KBM-7 (cell line): Measurements from ENCODE around the gene PHKA2.
"Not testable (repeated sequence)": the region's sequence is repeated elsewhere in the genome, so short reads cannot be mapped to it uniquely, and the experiment has no call there.

ENCODE experiments used
- DNase-seq: peaks from one replicate; pipeline ENCODE4 v3.0.0-alpha.2; 2015
- in situ Hi-C: fragments of 300-500 bp; cut with MboI; formaldehyde crosslinking; loops from 2 replicates; pipeline ENCODE4 v1.14.3; 2020; ENCODE audit warnings: low sequenced_read_pairs, low pct_unique_long_range_greater_than_20kb, mixed read lengths

Gene PHKA2

DNA sequence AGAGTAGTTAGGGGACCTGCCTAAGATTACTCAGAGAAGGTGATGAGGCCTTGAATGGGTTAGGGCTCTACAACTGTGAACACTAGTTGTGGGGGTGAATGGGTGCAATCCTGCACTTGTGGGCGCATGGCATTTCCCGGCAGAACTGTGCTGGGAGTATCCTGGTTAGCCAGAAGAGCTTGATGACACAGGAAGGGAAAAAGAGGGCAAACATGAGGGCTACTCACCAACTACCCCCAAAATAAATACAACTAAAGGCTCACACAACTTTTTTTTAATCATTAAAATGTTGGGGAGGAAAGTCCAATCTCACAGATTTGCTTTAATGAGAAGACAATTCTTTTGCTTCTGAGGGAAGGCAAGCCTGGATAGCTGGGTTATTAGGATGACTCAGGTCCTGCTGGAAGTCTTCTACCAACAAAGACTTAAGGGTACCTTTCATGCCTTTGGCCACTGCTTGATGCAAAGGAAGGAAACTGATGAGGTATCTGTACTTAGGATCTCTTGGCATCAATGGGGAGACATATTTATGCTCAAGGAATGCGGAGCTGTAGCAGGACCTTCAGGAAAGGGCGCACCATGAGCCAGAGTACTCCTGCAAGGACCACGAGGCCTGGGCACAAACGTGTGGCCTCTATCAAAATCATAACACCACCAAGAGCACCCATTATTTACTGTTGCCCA, 2.6 kb downstream of the PHKA2 start:
- in situ Hi-C loops = no loop called here
- DNase-seq = no peak

DNA sequence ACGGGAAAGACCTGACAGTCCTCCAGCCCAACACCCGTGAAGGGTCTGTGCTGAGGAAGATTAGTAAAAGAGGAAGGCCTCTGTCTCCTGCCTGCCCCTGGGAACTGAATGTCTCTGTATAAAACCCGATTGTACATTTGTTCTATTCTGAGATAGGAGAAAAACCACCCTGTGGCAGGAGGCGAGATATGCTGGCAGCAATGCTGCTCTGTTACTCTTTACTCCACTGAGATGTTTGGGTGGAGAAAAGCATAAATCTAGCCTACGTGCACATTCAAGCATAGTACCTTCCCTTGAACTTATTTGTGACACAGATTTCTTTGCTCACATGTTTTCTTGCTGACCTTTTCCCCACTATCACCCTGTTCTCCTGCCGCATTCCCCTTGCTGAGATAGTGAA, 3.7 kb downstream of the PHKA2 start:
- in situ Hi-C loops = not testable (repeated sequence)
- peak; percentile 43 for DNase-seq

DNA sequence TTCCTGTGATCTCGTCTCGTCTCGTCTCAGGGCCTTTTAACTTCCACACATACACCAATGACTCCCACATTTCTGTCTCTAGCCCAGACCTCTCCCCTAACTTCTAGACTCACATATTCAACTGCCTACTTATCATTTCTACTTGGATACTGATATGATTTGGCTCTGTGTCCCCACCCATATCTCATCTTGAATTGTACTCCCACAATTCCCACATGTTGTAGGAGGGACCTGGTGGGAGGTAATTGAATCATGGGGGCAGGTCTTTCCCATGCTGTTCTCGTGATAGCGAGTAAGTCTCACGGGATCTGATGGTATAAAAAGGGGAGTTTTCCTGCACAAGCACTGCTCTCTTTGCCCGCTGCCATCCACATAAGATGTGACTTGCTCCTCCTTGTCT, 8.9 kb downstream of the PHKA2 start:
- in situ Hi-C loops = no loop called here

DNA sequence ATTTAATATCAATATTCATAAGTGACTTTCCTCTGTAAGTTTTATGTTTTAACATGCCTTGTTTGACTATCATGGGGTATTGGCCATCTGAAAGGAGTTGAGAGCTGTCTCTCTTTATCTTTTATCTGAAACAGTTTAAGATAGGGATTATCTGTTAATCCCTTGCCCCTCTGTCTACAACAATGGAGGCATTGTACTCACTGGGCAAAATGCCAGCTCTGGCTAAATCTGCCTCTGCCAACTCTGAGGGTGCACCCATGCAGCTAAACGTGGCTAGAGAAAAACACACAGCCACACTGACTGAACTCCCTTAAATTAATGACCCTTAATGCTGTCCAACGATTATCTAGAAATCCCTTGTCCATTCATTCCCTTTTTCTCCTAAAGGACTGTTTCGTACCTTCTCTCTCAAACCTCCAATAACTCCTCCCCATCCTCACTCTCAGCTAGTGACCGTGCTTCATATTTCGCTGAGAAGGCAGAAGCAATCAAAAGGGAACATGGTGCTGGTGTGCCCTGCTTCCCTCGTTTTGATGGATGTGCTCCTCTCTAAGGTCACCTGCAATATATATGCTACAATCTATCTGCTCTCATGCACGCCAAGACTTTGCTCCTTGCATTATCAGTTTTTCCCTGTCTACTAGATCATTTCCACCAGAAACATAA, 10.3 kb downstream of the PHKA2 start:
- in situ Hi-C loops = no loop called here

More for the DNA sequence above, 8.9 kb downstream of the PHKA2 start:
- DNase-seq = no peak

GRCh38 chrX:18971506-18971905, 12.4 kb downstream of the PHKA2 start:
- in situ Hi-C loops = no loop called here
- DNase-seq = no peak

More for the DNA sequence above, 10.3 kb downstream of the PHKA2 start:
- DNase-seq = no peak

GRCh38 chrX:18970465-18970864, 13.4 kb downstream of the PHKA2 start:
- DNase-seq = no peak
- in situ Hi-C loops = no loop called here

DNA sequence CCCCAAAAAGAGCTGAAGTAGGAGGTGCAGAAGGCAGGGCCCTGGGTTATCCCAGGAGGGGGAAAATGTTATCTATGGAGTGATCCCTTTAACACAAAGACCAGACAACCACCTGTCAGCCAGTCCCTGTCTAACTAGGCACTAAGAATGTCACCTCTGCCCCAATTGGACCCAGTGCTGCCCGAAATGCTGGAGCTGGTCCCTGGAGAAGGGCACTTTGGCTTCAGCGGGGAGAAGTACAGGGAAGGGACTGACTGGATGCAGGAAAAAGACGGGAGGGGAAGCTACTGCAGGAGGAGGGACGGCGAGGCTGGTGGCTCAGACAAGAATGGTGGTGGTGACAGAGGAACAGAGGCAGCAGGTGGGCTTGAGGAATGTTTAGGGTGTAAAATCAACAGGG, 17.3 kb downstream of the PHKA2 start:
- in situ Hi-C loops = no loop called here
- DNase-seq = no peak

DNA sequence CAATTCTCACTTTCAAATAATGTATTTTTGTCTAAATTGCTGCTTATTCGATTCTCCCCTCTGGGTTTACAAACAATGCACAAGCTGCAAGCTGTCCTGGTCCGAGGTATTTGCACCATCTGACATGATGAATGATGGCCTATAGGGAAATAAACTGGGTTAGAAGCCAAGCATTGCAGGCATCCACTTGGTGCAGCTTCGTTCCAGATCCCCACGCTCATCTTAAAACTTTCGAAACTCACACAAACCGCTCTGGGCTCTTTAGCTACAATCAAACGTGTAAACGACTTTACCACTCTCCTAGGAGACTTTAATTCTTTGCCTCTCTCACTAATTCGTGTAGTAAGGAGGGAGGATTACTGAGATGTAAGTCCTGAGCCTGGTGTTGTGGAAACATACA, 19.0 kb downstream of the PHKA2 start:
- in situ Hi-C loops = no loop called here
- DNase-seq = no peak

GRCh38 chrX:18964026-18964425, 19.9 kb downstream of the PHKA2 start:
- peak; percentile 40 for DNase-seq
- in situ Hi-C loops = no loop called here

- DNase-seq = no peak
- in situ Hi-C loops = no loop called here
These were observed 21.6 kb downstream of the PHKA2 start for GRCh38 chrX:18962329-18962728.

- in situ Hi-C loops = no loop called here
- DNase-seq = peak; percentile 34
These were observed 22.2 kb downstream of the PHKA2 start for GRCh38 chrX:18961686-18962085.

DNA sequence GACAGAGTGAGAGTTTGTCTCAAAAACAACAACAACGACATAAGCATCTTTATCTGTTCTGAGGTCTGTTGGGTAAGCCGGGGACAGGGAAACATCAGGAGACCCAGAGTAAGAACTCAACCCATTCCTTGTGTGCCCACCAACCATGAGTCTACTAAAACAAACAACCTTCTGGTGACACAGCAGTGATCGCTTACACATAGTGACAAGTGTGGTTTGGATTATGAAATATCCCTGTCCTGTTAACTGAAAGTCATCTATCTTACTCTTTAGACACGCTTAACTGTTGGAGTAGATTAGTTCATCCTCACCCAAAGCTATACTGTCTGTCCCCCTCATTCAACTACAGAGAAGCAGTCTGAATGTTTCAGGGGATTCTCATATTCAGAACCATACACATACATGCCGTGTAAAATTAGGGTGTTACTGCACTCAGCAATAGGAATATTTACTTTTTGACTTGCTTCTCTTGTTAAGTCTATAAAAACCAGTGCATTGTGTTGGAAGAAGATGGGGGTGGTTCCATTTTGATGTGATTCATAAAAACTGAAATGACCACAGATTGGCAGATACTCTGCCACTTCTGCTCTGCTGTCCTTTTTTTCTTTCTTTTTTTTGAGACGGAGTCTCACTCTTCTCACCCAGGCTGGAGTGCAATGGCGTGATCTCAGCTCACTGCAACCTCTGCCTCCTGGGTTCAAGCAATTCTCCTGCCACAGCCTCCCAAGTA, 27.4 kb downstream of the PHKA2 start:
- DNase-seq = peak; percentile 14
- in situ Hi-C loops = no loop called here

DNA sequence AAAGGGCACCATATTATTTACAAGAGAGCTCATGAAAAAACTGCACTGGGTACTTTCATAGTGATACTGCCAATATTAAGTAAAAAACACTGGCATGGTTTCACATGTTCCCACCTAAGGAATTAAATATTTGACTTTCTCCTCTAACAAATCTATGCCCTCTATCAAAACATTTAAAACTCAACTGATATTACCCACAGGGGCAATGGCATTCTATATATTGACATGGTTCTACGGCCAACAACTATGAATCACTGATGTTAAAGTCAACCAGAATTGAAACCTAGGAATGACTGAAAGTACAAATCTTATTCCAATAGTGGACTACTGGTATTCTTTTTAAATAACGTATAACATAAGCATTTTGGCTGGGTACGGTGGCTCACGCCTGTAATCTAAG, 28.2 kb downstream of the PHKA2 start:
- in situ Hi-C loops = no loop called here
- DNase-seq = no peak

DNA sequence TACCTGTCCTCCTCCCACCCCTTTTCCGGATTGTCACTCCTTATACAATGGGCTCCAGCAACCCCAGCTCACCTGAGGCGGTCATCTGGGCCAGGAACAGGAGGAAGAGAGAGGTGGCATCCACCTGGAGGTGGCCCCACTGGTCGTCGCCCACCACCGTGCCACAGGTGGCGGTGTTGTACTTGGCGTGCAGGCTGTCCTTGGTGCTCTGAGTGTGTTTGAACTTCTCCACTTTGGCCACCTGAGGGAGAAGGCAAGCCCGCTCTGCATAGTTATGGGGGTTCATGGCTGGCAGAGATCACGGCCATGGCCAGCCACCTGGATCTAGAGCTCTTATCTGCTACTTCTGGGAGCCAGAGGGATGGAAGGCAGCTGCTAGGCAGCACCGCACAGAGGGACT, 32.9 kb downstream of the PHKA2 start:
- in situ Hi-C loops = no loop called here
- no peak for DNase-seq

GRCh38 chrX:18949944-18950301, 34.0 kb downstream of the PHKA2 start:
- in situ Hi-C loops = loop anchor here (25.0 kb wide), 1 partner anchor 387 kb away; the partner anchor contains the start of gene PDHA1
- DNase-seq = no peak

- DNase-seq = no peak
- in situ Hi-C loops = loop anchor here (25.0 kb wide), 1 partner anchor 388 kb away; the partner anchor contains the start of gene PDHA1
These were observed 34.5 kb downstream of the PHKA2 start for GRCh38 chrX:18949291-18949943.

- DNase-seq = no peak
- in situ Hi-C loops = loop anchor here (25.0 kb wide), 1 partner anchor 391 kb away; the partner anchor contains the start of gene PDHA1
These were observed 37.3 kb downstream of the PHKA2 start for GRCh38 chrX:18946611-18947010.

GRCh38 chrX:18946157-18946556, 37.8 kb downstream of the PHKA2 start:
- in situ Hi-C loops = loop anchor here (25.0 kb wide), 1 partner anchor 391 kb away; the partner anchor contains the start of gene PDHA1
- DNase-seq = no peak

- no peak for DNase-seq
- in situ Hi-C loops = loop anchor here (25.0 kb wide), 1 partner anchor 392 kb away; the partner anchor contains the start of gene PDHA1
These were observed 38.4 kb downstream of the PHKA2 start for GRCh38 chrX:18945483-18945882.
